IMR-90 (cell line): ENCODE results near the gene TOGARAM2. TPM values are rescaled to one million over a fixed set of nuclear protein-coding genes. Genes with fewer than 3 reads are reported as not detected.
A peak's percentile ranks its signal among the peaks of the same experiment; 100 is the strongest.

Experiments
- ATAC-seq: fragments of 200-7000 bp; cut with Tn5 transposase; 2 replicates; pipeline ENCODE4 v1.9.1; 2020; ENCODE audit warnings: low read depth, mild to moderate bottlenecking, moderate library complexity
- BruUV-seq: library from RNA; stranded (reverse); fragments of 400-500 nt; replicated peaks from 2 replicates; lab custom pipeline; 2021; lab: Mats Ljungman, UMichigan
- CTCF ChIA-PET: fragments of 300-600 bp; formaldehyde crosslinking; extraction: SDS; loops from one replicate; lab custom pipeline; 2021; ENCODE audit warnings: antibody characterized with exemption; lab: Yijun Ruan, JAX
- POLR2A ChIA-PET: fragments of 300-600 bp; sonication (Branson Sonifier 250); formaldehyde crosslinking; loops from one replicate; lab custom pipeline; 2022; ENCODE audit warnings: antibody characterized with exemption; ENCODE audit not compliant: unreplicated experiment; lab: Charles Lee
- DNase-seq: peaks from one replicate; pipeline ENCODE4 v3.0.0; 2013
- H2AFZ ChIP-seq: replicated peaks from 2 replicates; pipeline ENCODE3; 2013; ENCODE audit warnings: low read length, mild to moderate bottlenecking; ENCODE audit not compliant: poor library complexity
- H2AK5ac ChIP-seq: 2 replicates; pipeline ENCODE4 v1.6.1; 2013; ENCODE audit warnings: low read depth, low read length, inconsistent platforms
- H2AK9ac ChIP-seq: replicated peaks from 2 replicates; pipeline ENCODE3; 2013; ENCODE audit warnings: mild to moderate bottlenecking, low read depth, low read length, moderate library complexity; ENCODE audit not compliant: poor library complexity
- H2BK120ac ChIP-seq: 2 replicates; pipeline ENCODE4 v1.6.1; 2013; ENCODE audit warnings: low read depth, low read length, inconsistent platforms
- H2BK15ac ChIP-seq: 3 replicates; pipeline ENCODE4 v1.6.1; 2013; ENCODE audit warnings: low read depth, low read length, inconsistent platforms
- H2BK20ac ChIP-seq: 2 replicates; pipeline ENCODE4 v1.6.1; 2013; ENCODE audit warnings: low read depth, mild to moderate bottlenecking, inconsistent platforms, low read length, moderate library complexity
- H2BK5ac ChIP-seq: 2 replicates; pipeline ENCODE4 v1.6.1; 2013; ENCODE audit warnings: mild to moderate bottlenecking, low read depth, low read length, inconsistent platforms; ENCODE audit not compliant: poor library complexity, severe bottlenecking
- H3K14ac ChIP-seq: replicated peaks from 2 replicates; pipeline ENCODE4 v1.6.1; 2013; ENCODE audit warnings: low read depth, low read length, inconsistent platforms
- H3K18ac ChIP-seq: 2 replicates; pipeline ENCODE4 v1.6.1; 2013; ENCODE audit warnings: low read depth, low read length, control low read depth
- H3K23ac ChIP-seq: 2 replicates; pipeline ENCODE4 v1.6.1; 2013; ENCODE audit warnings: low read depth, low read length, inconsistent platforms
- H3K27ac ChIP-seq: 2 replicates; pipeline ENCODE4 v1.5.1; 2013; ENCODE audit warnings: mild to moderate bottlenecking, control low read depth, low read length; ENCODE audit not compliant: insufficient read depth
- H3K27me3 ChIP-seq: 2 replicates; pipeline ENCODE4 v1.6.1; 2013; ENCODE audit warnings: low read length; ENCODE audit not compliant: control insufficient read depth, insufficient read depth
- H3K36me3 ChIP-seq: 2 replicates; pipeline ENCODE4 v1.6.1; 2013; ENCODE audit warnings: low read length, mixed read lengths; ENCODE audit not compliant: control insufficient read depth, insufficient read depth
- H3K4ac ChIP-seq: 2 replicates; pipeline ENCODE4 v1.6.1; 2013; ENCODE audit warnings: low read depth, low read length, inconsistent platforms
- H3K4me1 ChIP-seq: 2 replicates; pipeline ENCODE4 v1.6.1; 2013; ENCODE audit warnings: low read length, mixed read lengths; ENCODE audit not compliant: control insufficient read depth, insufficient read depth
- H3K4me2 ChIP-seq: 2 replicates; pipeline ENCODE4 v1.6.1; 2013; ENCODE audit warnings: low read depth, mild to moderate bottlenecking, control low read depth, low read length, moderate library complexity
- H3K4me3 ChIP-seq: 2 replicates; pipeline ENCODE4 v1.5.1; 2013; ENCODE audit warnings: low read depth, mild to moderate bottlenecking, control low read depth, low read length, moderate library complexity; ENCODE audit not compliant: insufficient read depth
- H3K56ac ChIP-seq: 2 replicates; pipeline ENCODE4 v1.6.1; 2013; ENCODE audit warnings: low read length, inconsistent platforms; ENCODE audit not compliant: insufficient read depth; ENCODE audit errors: extremely low read depth
- H3K79me1 ChIP-seq, 2 experiments: 2 replicates each; pipeline ENCODE4 v1.6.1; 2013; ENCODE audit warnings: low read length in 2 of 2, inconsistent platforms in 1 of 2, low read depth in 1 of 2
- H3K9ac ChIP-seq: 2 replicates; pipeline ENCODE4 v1.6.1; 2013; ENCODE audit warnings: low read depth, low read length, control low read depth
- H3K9me1 ChIP-seq: 2 replicates; pipeline ENCODE4 v1.6.1; 2013; ENCODE audit warnings: low read length, inconsistent platforms; ENCODE audit not compliant: insufficient read depth
- H3K9me3 ChIP-seq: 2 replicates; pipeline ENCODE4 v1.6.1; 2013; ENCODE audit warnings: low read length; ENCODE audit not compliant: control insufficient read depth, insufficient read depth
- H4K20me1 ChIP-seq: 2 replicates; pipeline ENCODE4 v1.6.1; 2013; ENCODE audit warnings: low read length, inconsistent platforms; ENCODE audit not compliant: insufficient read depth
- H4K5ac ChIP-seq: 2 replicates; pipeline ENCODE4 v1.6.1; 2013; ENCODE audit warnings: mild to moderate bottlenecking, low read depth, low read length, control low read depth
- H4K8ac ChIP-seq, 2 experiments: 2 replicates each; pipeline ENCODE4 v1.6.1; 2013; ENCODE audit warnings: low read depth in 2 of 2, low read length in 2 of 2, control low read depth in 1 of 2, inconsistent platforms in 1 of 2
- H4K91ac ChIP-seq: 2 replicates; pipeline ENCODE4 v1.6.1; 2013; ENCODE audit warnings: low read depth, low read length, inconsistent platforms; ENCODE audit not compliant: insufficient read depth
- BHLHE40 ChIP-seq: fragments of 150-350 bp; IDR thresholded peaks from 2 replicates; pipeline ENCODE4 v1.6.1; 2016; ENCODE audit warnings: mild to moderate bottlenecking, low read depth, low read length
- CEBPB ChIP-seq: IDR thresholded peaks from 2 replicates; pipeline ENCODE4 v1.6.1; 2012; ENCODE audit warnings: low read depth, low read length, improper control_type of control experiment
- CHD1 ChIP-seq: IDR thresholded peaks from 2 replicates; pipeline ENCODE4 v1.6.1; 2012; ENCODE audit warnings: low read depth, low read length, improper control_type of control experiment
- FOS ChIP-seq: fragments of 150-350 bp; IDR thresholded peaks from 2 replicates; pipeline ENCODE4 v1.6.1; 2016; ENCODE audit warnings: low read depth, low read length
- MAFK ChIP-seq: IDR thresholded peaks from 2 replicates; pipeline ENCODE4 v1.6.1; 2012; ENCODE audit warnings: low read depth, low read length, improper control_type of control experiment
- MAZ ChIP-seq: IDR thresholded peaks from 2 replicates; pipeline ENCODE4 v1.6.1; 2012; ENCODE audit warnings: low read depth, mild to moderate bottlenecking, low read length, improper control_type of control experiment, moderate library complexity, borderline replicate concordance
- MXI1 ChIP-seq: IDR thresholded peaks from 2 replicates; pipeline ENCODE4 v1.6.1; 2012; ENCODE audit warnings: low read depth, mild to moderate bottlenecking, low read length, moderate library complexity, borderline replicate concordance
- NFE2L2 ChIP-seq: fragments of 150-350 bp; IDR thresholded peaks from 2 replicates; pipeline ENCODE4 v1.6.1; 2016; ENCODE audit warnings: low read depth, mild to moderate bottlenecking, low read length
- POLR2A ChIP-seq: IDR thresholded peaks from 2 replicates; pipeline ENCODE4 v1.6.1; 2012; ENCODE audit warnings: mild to moderate bottlenecking, low read depth, low read length
- RAD21 ChIP-seq: IDR thresholded peaks from 2 replicates; pipeline ENCODE4 v1.6.1; 2012; ENCODE audit warnings: low read length, improper control_type of control experiment
- RFX5 ChIP-seq: IDR thresholded peaks from 2 replicates; pipeline ENCODE4 v1.8.0; 2012; ENCODE audit warnings: low read depth, mild to moderate bottlenecking, low read length, moderate library complexity
- SMC3 ChIP-seq: fragments of 150-350 bp; IDR thresholded peaks from 2 replicates; pipeline ENCODE4 v1.6.1; 2016; ENCODE audit warnings: low read depth, mild to moderate bottlenecking, antibody characterized with exemption, low read length, moderate library complexity
- WGBS, 2 experiments: methylation state at CpG; one replicate each; pipeline versions ENCODE4 v1.1.5 to v1.1.7; 2013; ENCODE audit warnings: missing lambda C conversion rate in 2 of 2; ENCODE audit not compliant: insufficient read length in 1 of 2; ENCODE audit errors: extremely low coverage in 2 of 2; 5-methylcytosine and 5-hydroxymethylcytosine counted together
- dilution Hi-C: fragments of 300-500 bp; cut with HindIII; formaldehyde crosslinking; loops from one replicate; pipeline ENCODE4 v1.14.3; 2018; ENCODE audit warnings: low sequenced_read_pairs; ENCODE audit not compliant: unreplicated experiment
- in situ Hi-C: fragments of 300-500 bp; cut with MboI; formaldehyde crosslinking; loops from 3 replicates; pipeline ENCODE4 v1.14.3; 2019; ENCODE audit warnings: low sequenced_read_pairs, inconsistent platforms, mixed read lengths
- intact Hi-C: fragments of 100-400 bp; cut with micrococcal nuclease; formaldehyde crosslinking; loops from 2 replicates; pipeline ENCODE4 v1.10.0; 2022
- polyA plus RNA-seq, 3 experiments: library from polyadenylated mRNA; depleted of rRNA; stranded (reverse); fragments of >200 nt; gene quantifications; 2 replicates each; pipeline ENCODE4 v1.2.3, GENCODE V29; 2012; ENCODE audit warnings: low replicate concordance in 1 of 3
- total RNA-seq: library from RNA; depleted of rRNA; stranded (reverse); fragments of >200 nt; gene quantifications from 2 replicates; pipeline ENCODE4 v1.2.3, GENCODE V29; 2012
- TF ChIP-seq, protein P1 (sequence below): conservative IDR thresholded peaks from 2 replicates; pipeline ENCODE4 v1.5.1; 2012; ENCODE audit warnings: mild to moderate bottlenecking, low read depth, low read length, improper control_type of control experiment
- TF ChIP-seq, protein P2 (sequence below): fragments of 150-350 bp; IDR thresholded peaks from 2 replicates; pipeline ENCODE4 v1.6.1; 2016; ENCODE audit warnings: low read depth, mild to moderate bottlenecking, low read length, moderate library complexity, borderline replicate concordance
- TF ChIP-seq, protein P3 (sequence below): fragments of 150-350 bp; IDR thresholded peaks from 2 replicates; pipeline ENCODE4 v1.6.1; 2017; ENCODE audit warnings: mild to moderate bottlenecking, antibody characterized with exemption, low read length, low read depth

The TOGARAM2 gene
- total and polyA plus RNA-seq, 2 of the 4 experiments (the other 2 are of a cell fraction), result under 0.01 to 0.38 TPM

DNA sequence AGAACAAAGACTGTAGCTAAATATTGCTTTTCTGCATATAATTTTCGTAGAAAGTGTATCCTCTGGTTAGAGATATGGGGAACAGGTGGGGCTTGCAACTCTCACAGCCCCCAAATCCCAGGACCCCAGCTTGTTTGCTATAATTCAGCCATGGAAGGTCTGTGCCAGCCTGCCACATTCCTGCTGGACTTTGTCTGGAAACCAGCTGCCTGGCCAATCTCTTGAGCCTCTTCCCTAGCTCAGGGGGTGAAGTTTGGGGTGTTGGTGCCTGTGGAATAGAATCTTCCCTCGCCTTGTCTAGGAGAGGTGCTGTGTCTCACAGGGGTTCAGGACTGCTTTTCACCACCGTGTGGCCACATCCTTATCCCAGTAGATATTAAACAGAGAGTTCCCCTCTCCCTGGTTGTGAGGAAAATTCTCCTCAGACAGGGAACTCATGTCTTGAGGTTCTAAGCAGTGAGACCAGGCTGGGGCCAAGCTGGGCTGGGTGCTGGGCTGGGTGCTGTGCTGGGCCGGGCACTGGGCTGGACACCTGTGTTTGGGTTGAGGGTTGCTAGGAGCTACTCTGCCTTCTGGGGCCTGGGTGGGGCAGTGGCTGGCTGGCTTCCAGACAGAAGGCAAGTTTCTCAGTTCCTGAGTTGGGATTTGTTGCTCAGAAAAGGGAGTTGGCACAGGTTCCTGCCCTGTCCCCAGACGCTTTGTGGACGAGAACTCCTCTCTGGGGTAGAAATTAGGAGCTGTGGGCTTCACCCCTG lies 12.3 kb downstream of the TOGARAM2 start:
- H2AK5ac ChIP-seq, result 0 out of 2 replicates have a peak overlapping the region, but pooled peaks have one; percentile 9
- peak overlapping the region; percentile 34 for H2AK9ac ChIP-seq
- ATAC-seq (no peak), DNase-seq (no peak)
- no peak overlapping the region; the same call in 2 of the 3 replicates for H2BK15ac ChIP-seq
- no TSS peak for BruUV-seq
- H2AFZ ChIP-seq, result no peak overlapping the region
- no peak overlapping the region for H3K4me2 ChIP-seq
- in situ Hi-C loops, result no loop called here
- no peak overlapping the region for H4K91ac ChIP-seq
- peaks cover 6% of the 10 kb centered on the region; the same call in 1 of the 2 replicates for H3K9me1 ChIP-seq
- peak overlapping the region; percentile 27; the same call in 1 of the 2 replicates for H2BK120ac ChIP-seq
- CTCF ChIA-PET, result no interaction called here
- POLR2A ChIA-PET, result no interaction called here
- H3K27ac ChIP-seq, result no peak overlapping the region
- H3K4me3 ChIP-seq, result no peak overlapping the region
- peaks cover 18% of the 10 kb centered on the region for H3K4me1 ChIP-seq
- H3K36me3 ChIP-seq, result no peaks in the 10 kb centered on the region
- H3K56ac ChIP-seq, result no peak overlapping the region
- H2BK20ac ChIP-seq, result no peak overlapping the region
- no peak overlapping the region for H3K18ac ChIP-seq
- H4K8ac ChIP-seq, result no peak overlapping the region
- H3K9me3 ChIP-seq, result no peaks in the 10 kb centered on the region
- no peak overlapping the region for H3K23ac ChIP-seq
- no CpG with 5 or more reads among the region's 6 CpGs for WGBS, 2 experiments
- H4K5ac ChIP-seq, result no peak overlapping the region
- H3K9ac ChIP-seq, result no peak overlapping the region
- H3K27me3 ChIP-seq, result no peaks in the 10 kb centered on the region; the same call in 1 of the 2 replicates
- dilution Hi-C loops, result no loop called here
- H3K4ac ChIP-seq, result no peak overlapping the region
- no peak overlapping the region for H3K14ac ChIP-seq
- intact Hi-C loops, result no loop called here
- no peaks in the 10 kb centered on the region for H3K79me1 ChIP-seq
- no peak overlapping the region for H2BK5ac ChIP-seq
- H4K20me1 ChIP-seq, result no peaks in the 10 kb centered on the region
- no peak for TF ChIP-seq MXI1
- TF ChIP-seq RFX5, result no peak
- TF ChIP-seq, protein P1, sequence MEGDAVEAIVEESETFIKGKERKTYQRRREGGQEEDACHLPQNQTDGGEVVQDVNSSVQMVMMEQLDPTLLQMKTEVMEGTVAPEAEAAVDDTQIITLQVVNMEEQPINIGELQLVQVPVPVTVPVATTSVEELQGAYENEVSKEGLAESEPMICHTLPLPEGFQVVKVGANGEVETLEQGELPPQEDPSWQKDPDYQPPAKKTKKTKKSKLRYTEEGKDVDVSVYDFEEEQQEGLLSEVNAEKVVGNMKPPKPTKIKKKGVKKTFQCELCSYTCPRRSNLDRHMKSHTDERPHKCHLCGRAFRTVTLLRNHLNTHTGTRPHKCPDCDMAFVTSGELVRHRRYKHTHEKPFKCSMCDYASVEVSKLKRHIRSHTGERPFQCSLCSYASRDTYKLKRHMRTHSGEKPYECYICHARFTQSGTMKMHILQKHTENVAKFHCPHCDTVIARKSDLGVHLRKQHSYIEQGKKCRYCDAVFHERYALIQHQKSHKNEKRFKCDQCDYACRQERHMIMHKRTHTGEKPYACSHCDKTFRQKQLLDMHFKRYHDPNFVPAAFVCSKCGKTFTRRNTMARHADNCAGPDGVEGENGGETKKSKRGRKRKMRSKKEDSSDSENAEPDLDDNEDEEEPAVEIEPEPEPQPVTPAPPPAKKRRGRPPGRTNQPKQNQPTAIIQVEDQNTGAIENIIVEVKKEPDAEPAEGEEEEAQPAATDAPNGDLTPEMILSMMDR, result no peak
- TF ChIP-seq NFE2L2, result no peak
- no peak for TF ChIP-seq CEBPB
- no peak for TF ChIP-seq RAD21
- TF ChIP-seq, protein P2, sequence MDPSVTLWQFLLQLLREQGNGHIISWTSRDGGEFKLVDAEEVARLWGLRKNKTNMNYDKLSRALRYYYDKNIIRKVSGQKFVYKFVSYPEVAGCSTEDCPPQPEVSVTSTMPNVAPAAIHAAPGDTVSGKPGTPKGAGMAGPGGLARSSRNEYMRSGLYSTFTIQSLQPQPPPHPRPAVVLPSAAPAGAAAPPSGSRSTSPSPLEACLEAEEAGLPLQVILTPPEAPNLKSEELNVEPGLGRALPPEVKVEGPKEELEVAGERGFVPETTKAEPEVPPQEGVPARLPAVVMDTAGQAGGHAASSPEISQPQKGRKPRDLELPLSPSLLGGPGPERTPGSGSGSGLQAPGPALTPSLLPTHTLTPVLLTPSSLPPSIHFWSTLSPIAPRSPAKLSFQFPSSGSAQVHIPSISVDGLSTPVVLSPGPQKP, result no peak
- no peak for TF ChIP-seq MAFK
- TF ChIP-seq CHD1, result no peak
- no peak for TF ChIP-seq SMC3
- no peak for TF ChIP-seq MAZ
- no peak for TF ChIP-seq POLR2A
- TF ChIP-seq BHLHE40, result no peak
- TF ChIP-seq FOS, result no peak
- TF ChIP-seq, protein P3, sequence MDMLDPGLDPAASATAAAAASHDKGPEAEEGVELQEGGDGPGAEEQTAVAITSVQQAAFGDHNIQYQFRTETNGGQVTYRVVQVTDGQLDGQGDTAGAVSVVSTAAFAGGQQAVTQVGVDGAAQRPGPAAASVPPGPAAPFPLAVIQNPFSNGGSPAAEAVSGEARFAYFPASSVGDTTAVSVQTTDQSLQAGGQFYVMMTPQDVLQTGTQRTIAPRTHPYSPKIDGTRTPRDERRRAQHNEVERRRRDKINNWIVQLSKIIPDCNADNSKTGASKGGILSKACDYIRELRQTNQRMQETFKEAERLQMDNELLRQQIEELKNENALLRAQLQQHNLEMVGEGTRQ, result no peak
